Midbrain (tissue), 1 donor: Measurements from ENCODE around the gene SPTAN1.
"Not testable (repeated sequence)": the region's sequence is repeated elsewhere in the genome, so short reads cannot be mapped to it uniquely, and the experiment has no call there.

Experiments used
- DNase-seq: peaks from one replicate; lab custom pipeline; 2025; lab: John Stamatoyannopoulos, UW

The SPTAN1 gene

GRCh38 chr9:128552153-128552743 is at the start of gene SPTAN1:
Gene SPTAN1, plus strand, starts transcription at chr9:128552587. Its CDS starts 14,154 bp downstream, at chr9:128566741.
- DNase-seq: peak; percentile 93

- not testable (repeated sequence) for DNase-seq
These were observed 49.0 kb upstream of the SPTAN1 start for GRCh38 chr9:128503415-128503825.

GRCh38 chr9:128503870-128504269 is 48.5 kb upstream of the SPTAN1 start:
- DNase-seq: no peak

GRCh38 chr9:128504485-128505413 is 47.6 kb upstream of the SPTAN1 start, which contains the start of gene GLE1:
Gene GLE1, plus strand, starts transcription at chr9:128504719. Its CDS starts 87 bp downstream, at chr9:128504806.
- DNase-seq: peak; percentile 97

GRCh38 chr9:128505414-128505765 is 47.0 kb upstream of the SPTAN1 start:
- DNase-seq: no peak

GRCh38 chr9:128505906-128506305 is 46.5 kb upstream of the SPTAN1 start:
- not testable (repeated sequence) for DNase-seq

GRCh38 chr9:128512820-128513219 is 39.6 kb upstream of the SPTAN1 start:
- DNase-seq: no peak

GRCh38 chr9:128521956-128522355 is 30.4 kb upstream of the SPTAN1 start:
- DNase-seq: no peak

GRCh38 chr9:128523199-128523925 is 29.0 kb upstream of the SPTAN1 start:
- DNase-seq: peak; percentile 19

- no peak for DNase-seq
These were observed 25.7 kb upstream of the SPTAN1 start for GRCh38 chr9:128526720-128527119.

- no peak for DNase-seq
These were observed 23.8 kb upstream of the SPTAN1 start for GRCh38 chr9:128528445-128529160.

- DNase-seq: no peak
These were observed 23.2 kb upstream of the SPTAN1 start for GRCh38 chr9:128529191-128529590.

- no peak for DNase-seq
These were observed 19.8 kb upstream of the SPTAN1 start for GRCh38 chr9:128532581-128532980.

- no peak for DNase-seq
These were observed 11.6 kb upstream of the SPTAN1 start for GRCh38 chr9:128540634-128541360.

- DNase-seq: no peak
These were observed 5.9 kb upstream of the SPTAN1 start for GRCh38 chr9:128546504-128546903.

- DNase-seq: no peak
These were observed 3.5 kb upstream of the SPTAN1 start for GRCh38 chr9:128548876-128549275.

- no peak for DNase-seq
These were observed 2.2 kb upstream of the SPTAN1 start for GRCh38 chr9:128550226-128550625.

GRCh38 chr9:128550770-128551656 is 1.4 kb upstream of the SPTAN1 start:
- DNase-seq: peak; percentile 68

GRCh38 chr9:128551657-128552152 is 682 bp upstream of the SPTAN1 start:
- peak; percentile 50 for DNase-seq
